ENCODE data around the gene OGG1.

GRCh38 chr3:9787714-9788113, 38.0 kb downstream of the OGG1 start:
- TF ChIP-seq MAX (IDR thresholded peaks at IDR 0.05) (no peak), CEBPB (IDR thresholded peaks at IDR 0.05) (no peak), NFE2L2 (conservative IDR thresholded peaks at IDR 0.05; ENCODE audit: low read length) (no peak), USF2 (IDR thresholded peaks at IDR 0.05) (no peak), ESRRA (IDR thresholded peaks at IDR 0.05; ENCODE audit: borderline replicate concordance, low read length) (no peak), POLR2A (IDR thresholded peaks at IDR 0.05; ENCODE audit: low read length) (no peak), HDAC2 (IDR thresholded peaks at IDR 0.05) (no peak), EP300 (IDR thresholded peaks at IDR 0.05) (no peak), MAFK (IDR thresholded peaks at IDR 0.05; ENCODE audit: partially characterized antibody) (no peak), RNF2 (IDR thresholded peaks at IDR 0.05; ENCODE audit: borderline replicate concordance, low read depth) (no peak), KDM1A (IDR thresholded peaks at IDR 0.05; ENCODE audit: low read depth) (no peak), JUNB (IDR thresholded peaks at IDR 0.05) (no peak), JUN (IDR thresholded peaks at IDR 0.05) (no peak)
- TF ChIP-seq, protein P1, sequence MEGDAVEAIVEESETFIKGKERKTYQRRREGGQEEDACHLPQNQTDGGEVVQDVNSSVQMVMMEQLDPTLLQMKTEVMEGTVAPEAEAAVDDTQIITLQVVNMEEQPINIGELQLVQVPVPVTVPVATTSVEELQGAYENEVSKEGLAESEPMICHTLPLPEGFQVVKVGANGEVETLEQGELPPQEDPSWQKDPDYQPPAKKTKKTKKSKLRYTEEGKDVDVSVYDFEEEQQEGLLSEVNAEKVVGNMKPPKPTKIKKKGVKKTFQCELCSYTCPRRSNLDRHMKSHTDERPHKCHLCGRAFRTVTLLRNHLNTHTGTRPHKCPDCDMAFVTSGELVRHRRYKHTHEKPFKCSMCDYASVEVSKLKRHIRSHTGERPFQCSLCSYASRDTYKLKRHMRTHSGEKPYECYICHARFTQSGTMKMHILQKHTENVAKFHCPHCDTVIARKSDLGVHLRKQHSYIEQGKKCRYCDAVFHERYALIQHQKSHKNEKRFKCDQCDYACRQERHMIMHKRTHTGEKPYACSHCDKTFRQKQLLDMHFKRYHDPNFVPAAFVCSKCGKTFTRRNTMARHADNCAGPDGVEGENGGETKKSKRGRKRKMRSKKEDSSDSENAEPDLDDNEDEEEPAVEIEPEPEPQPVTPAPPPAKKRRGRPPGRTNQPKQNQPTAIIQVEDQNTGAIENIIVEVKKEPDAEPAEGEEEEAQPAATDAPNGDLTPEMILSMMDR (IDR thresholded peaks at IDR 0.05): no peak
